H1 (cell line): ENCODE results near the gene PER2. TPM values are rescaled to one million over a fixed set of nuclear protein-coding genes. Genes with fewer than 3 reads are reported as not detected.

Experiments
- KDM5A ChIP-seq: fragments of 200-600 bp; IDR thresholded peaks from 2 replicates; pipeline ENCODE4 v1.7.1; 2012; ENCODE audit warnings: mild to moderate bottlenecking, low read length, inconsistent platforms, mixed read lengths
- NANOG ChIP-seq: IDR thresholded peaks from 2 replicates; pipeline ENCODE4 v1.6.1; 2011; ENCODE audit warnings: low read length, low read depth, mild to moderate bottlenecking, inconsistent platforms; ENCODE audit not compliant: insufficient read depth, poor library complexity, severe bottlenecking
- RBBP5 ChIP-seq: IDR thresholded peaks from 2 replicates; pipeline ENCODE4 v1.7.1; 2012; ENCODE audit warnings: low read depth, mild to moderate bottlenecking, inconsistent platforms, low read length, moderate library complexity, borderline replicate concordance
- RXRA ChIP-seq: IDR thresholded peaks from 2 replicates; pipeline ENCODE4 v1.6.1; 2011; ENCODE audit warnings: low read depth, mild to moderate bottlenecking, low read length, moderate library complexity; ENCODE audit not compliant: insufficient read depth
- SAP30 ChIP-seq: fragments of 300-600 bp; sonication (generic); IDR thresholded peaks from 2 replicates; pipeline ENCODE4 v1.7.1; 2012; ENCODE audit warnings: low read length, moderate library complexity, mild to moderate bottlenecking, inconsistent platforms; ENCODE audit not compliant: insufficient read depth, insufficient replicate concordance
- SIN3A ChIP-seq, 2 experiments: IDR thresholded peaks in 1 of 2; conservative IDR thresholded peaks in 1 of 2; 2 replicates each; pipeline ENCODE4 v1.6.1; 2011 to 2012; ENCODE audit warnings: low read length in 2 of 2, improper control_type of control experiment in 1 of 2, low read depth in 1 of 2, mild to moderate bottlenecking in 1 of 2
- SP1 ChIP-seq: IDR thresholded peaks from 2 replicates; pipeline ENCODE4 v1.6.1; 2011; ENCODE audit warnings: low read depth, low read length
- TAF1 ChIP-seq: IDR thresholded peaks from 2 replicates; pipeline ENCODE4 v1.6.1; 2011; ENCODE audit warnings: mild to moderate bottlenecking, low read depth, low read length
- TBP ChIP-seq: IDR thresholded peaks from 2 replicates; pipeline ENCODE4 v1.6.1; 2011; ENCODE audit warnings: low read depth, low read length, improper control_type of control experiment
- polyA plus RNA-seq, 7 experiments: library from polyadenylated mRNA; depleted of rRNA in 3 of 7; stranded (reverse) in 5 of 7; unstranded in 2 of 7; fragments of >200 nt in 5 of 7; fragments of 200-250 nt in 2 of 7; gene quantifications; 1 replicate in 5 of 7; 2 replicates in 1 of 7; 4 replicates in 1 of 7; pipeline versions ENCODE4 v1.2.1 to v1.2.3, GENCODE V29; 2011 to 2013; ENCODE audit warnings: missing spikeins in 2 of 7, mixed read lengths in 2 of 7
- total RNA-seq: library from RNA; stranded (reverse); fragmentation: NEBNext Ultra II Directional; extraction: Animal tissue kit (Norgen Biotek cat#: 25700); gene quantifications from 2 replicates; pipeline ENCODE4 v1.2.1, GENCODE V29; 2021
- TF ChIP-seq, protein P1 (sequence below): fragments of 300-600 bp; sonication (generic); IDR thresholded peaks from 2 replicates; pipeline ENCODE4 v1.7.1; 2012; ENCODE audit warnings: low read length, moderate library complexity, mild to moderate bottlenecking, inconsistent platforms; ENCODE audit not compliant: insufficient replicate concordance

PER2 gene
- total and polyA plus RNA-seq, 2 of the 8 experiments (the other 6 are each of a cell fraction or from before 2014, with no cell fraction given) = 0.91 to 5.5 TPM

DNA sequence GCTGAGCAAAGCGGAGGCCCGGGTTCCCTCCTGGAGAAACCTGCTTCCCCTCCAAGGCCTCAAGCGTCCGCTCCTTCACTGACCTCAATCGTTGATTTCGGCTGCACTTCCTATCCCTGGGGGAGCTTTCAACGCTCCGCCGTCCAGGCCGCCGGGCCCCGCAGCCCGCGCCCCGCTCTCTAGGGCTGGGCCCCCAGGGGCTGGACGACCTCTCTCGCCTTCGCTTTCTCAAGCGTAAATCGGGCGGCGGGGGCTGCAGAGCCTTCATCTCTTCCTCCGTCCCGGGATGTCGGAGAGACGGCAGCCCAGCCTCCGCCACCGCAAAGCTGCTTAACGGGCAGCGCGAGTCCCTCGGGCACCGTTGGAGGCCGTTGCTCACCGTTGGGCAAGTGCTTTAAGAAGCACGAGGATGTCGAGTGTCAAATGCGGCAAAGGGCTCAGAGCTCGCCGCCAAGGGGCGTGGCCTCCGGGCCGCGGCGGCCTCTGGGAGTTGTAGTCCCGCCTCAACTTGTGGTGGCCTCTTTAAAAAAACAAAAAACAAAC, 57.1 kb downstream of the PER2 start (continued):
- TF ChIP-seq, protein P1, sequence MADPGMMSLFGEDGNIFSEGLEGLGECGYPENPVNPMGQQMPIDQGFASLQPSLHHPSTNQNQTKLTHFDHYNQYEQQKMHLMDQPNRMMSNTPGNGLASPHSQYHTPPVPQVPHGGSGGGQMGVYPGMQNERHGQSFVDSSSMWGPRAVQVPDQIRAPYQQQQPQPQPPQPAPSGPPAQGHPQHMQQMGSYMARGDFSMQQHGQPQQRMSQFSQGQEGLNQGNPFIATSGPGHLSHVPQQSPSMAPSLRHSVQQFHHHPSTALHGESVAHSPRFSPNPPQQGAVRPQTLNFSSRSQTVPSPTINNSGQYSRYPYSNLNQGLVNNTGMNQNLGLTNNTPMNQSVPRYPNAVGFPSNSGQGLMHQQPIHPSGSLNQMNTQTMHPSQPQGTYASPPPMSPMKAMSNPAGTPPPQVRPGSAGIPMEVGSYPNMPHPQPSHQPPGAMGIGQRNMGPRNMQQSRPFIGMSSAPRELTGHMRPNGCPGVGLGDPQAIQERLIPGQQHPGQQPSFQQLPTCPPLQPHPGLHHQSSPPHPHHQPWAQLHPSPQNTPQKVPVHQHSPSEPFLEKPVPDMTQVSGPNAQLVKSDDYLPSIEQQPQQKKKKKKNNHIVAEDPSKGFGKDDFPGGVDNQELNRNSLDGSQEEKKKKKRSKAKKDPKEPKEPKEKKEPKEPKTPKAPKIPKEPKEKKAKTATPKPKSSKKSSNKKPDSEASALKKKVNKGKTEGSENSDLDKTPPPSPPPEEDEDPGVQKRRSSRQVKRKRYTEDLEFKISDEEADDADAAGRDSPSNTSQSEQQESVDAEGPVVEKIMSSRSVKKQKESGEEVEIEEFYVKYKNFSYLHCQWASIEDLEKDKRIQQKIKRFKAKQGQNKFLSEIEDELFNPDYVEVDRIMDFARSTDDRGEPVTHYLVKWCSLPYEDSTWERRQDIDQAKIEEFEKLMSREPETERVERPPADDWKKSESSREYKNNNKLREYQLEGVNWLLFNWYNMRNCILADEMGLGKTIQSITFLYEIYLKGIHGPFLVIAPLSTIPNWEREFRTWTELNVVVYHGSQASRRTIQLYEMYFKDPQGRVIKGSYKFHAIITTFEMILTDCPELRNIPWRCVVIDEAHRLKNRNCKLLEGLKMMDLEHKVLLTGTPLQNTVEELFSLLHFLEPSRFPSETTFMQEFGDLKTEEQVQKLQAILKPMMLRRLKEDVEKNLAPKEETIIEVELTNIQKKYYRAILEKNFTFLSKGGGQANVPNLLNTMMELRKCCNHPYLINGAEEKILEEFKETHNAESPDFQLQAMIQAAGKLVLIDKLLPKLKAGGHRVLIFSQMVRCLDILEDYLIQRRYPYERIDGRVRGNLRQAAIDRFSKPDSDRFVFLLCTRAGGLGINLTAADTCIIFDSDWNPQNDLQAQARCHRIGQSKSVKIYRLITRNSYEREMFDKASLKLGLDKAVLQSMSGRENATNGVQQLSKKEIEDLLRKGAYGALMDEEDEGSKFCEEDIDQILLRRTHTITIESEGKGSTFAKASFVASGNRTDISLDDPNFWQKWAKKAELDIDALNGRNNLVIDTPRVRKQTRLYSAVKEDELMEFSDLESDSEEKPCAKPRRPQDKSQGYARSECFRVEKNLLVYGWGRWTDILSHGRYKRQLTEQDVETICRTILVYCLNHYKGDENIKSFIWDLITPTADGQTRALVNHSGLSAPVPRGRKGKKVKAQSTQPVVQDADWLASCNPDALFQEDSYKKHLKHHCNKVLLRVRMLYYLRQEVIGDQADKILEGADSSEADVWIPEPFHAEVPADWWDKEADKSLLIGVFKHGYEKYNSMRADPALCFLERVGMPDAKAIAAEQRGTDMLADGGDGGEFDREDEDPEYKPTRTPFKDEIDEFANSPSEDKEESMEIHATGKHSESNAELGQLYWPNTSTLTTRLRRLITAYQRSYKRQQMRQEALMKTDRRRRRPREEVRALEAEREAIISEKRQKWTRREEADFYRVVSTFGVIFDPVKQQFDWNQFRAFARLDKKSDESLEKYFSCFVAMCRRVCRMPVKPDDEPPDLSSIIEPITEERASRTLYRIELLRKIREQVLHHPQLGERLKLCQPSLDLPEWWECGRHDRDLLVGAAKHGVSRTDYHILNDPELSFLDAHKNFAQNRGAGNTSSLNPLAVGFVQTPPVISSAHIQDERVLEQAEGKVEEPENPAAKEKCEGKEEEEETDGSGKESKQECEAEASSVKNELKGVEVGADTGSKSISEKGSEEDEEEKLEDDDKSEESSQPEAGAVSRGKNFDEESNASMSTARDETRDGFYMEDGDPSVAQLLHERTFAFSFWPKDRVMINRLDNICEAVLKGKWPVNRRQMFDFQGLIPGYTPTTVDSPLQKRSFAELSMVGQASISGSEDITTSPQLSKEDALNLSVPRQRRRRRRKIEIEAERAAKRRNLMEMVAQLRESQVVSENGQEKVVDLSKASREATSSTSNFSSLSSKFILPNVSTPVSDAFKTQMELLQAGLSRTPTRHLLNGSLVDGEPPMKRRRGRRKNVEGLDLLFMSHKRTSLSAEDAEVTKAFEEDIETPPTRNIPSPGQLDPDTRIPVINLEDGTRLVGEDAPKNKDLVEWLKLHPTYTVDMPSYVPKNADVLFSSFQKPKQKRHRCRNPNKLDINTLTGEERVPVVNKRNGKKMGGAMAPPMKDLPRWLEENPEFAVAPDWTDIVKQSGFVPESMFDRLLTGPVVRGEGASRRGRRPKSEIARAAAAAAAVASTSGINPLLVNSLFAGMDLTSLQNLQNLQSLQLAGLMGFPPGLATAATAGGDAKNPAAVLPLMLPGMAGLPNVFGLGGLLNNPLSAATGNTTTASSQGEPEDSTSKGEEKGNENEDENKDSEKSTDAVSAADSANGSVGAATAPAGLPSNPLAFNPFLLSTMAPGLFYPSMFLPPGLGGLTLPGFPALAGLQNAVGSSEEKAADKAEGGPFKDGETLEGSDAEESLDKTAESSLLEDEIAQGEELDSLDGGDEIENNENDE = no peak
- TF ChIP-seq RBBP5 (no peak), SP1 (peak; percentile 73; the same call in 1 of the 2 replicates), KDM5A (no peak), NANOG (no peak), RXRA (no peak), TBP (no peak; the same call in 1 of the 2 replicates), TAF1 (peak; percentile 51; the same call in 1 of the 2 replicates), SAP30 (no peak), SIN3A (conservative IDR thresholded peaks at IDR 0.05 in 1 of 2, IDR thresholded peaks at IDR 0.05 in 1 of 2; ENCODE audit: low read depth in 1 of 2, low read length in 2 of 2) (peak in 1 of 2 experiments; percentile 83; a peak in 1 of 4 replicates)
